Activated CD4-positive, alpha-beta T cell treated with anti-CD3 and anti-CD28 coated beads, Interleukin-2, amount 50 U/mL, for 4 hours (primary cell): ENCODE measurements around the gene STK38L.

ENCODE experiments used
- DNase-seq, 2 experiments: peaks; one replicate each; pipeline ENCODE4 v3.0.0-alpha.2; 2020

The STK38L gene

GRCh38 chr12:27243804-27244688 is at the start of gene STK38L:
TSS of gene STK38L (plus strand) at chr12:27244286. CDS start at chr12:27297721, 53,435 bp downstream.
- DNase-seq: peak; percentile 95

DNA sequence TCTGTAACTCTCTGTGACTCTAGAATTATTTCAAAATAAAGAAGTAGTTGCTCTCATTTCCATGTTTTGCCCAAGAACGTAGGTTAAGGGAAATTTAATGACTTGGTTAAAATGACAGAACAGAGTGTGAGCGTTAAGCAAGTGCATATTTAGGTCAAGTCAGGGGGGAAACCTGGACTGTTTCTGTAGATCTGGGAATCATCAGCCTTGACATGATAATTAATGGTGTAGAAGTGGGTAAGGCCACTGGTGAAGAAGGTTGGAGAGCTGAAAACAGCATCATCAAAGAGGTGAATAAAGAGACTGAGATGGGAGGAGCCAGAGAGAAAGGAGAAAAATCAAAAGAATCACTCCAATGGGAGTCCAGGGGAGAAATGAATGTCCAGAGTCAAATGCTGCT is 49.4 kb upstream of the STK38L start:
- DNase-seq: no peak

DNA sequence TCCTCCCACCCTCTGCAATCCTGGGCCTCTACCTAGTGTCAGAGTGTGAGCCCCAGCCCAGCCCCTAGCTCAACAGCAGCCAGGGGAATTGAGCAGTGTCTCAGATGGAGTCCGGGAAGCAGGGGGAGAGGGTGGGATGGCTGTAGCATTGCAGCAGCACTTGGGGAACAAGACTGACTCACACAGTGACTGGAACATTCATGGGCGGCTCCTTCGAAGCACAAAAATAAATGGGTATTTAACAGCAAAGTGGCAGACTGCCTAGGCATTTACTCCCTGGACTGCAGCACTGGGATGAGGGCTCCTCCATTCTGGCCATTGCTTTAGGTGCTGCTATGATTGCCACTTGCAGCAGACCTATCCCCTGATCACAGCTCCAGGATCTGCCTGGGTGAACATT is 46.0 kb upstream of the STK38L start:
- DNase-seq: no peak

DNA sequence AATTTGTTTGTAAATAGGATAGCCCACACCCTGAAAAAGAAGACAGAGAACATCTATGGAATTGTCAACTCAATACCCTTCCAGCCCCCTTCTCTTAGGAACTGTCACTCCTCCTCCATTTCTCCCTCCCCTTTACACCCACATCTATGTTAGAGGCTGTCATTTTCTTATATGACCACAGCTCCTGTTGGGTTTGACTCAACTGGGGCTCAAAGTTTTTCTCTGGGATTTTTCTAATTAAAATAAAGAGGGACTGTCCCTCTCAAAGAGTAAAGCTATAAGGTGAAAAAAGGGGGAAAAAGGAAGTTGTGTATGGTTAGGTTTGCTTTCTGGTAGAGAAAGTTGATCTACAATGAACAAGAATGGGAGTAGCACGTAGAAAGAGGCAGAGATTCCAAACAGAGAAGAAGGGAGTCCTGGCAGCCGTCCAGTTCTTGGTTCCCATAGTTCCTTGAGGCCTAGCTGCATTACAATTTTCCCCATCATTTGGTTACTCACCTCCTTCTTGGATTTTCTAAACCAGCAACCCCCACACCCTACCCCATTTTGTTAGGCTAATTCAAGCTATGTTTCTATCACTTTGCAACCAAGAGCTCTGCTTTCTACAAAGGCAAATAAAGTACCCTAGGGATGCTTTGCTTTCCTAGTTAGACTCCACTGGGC is 44.3 kb upstream of the STK38L start:
- no peak for DNase-seq

DNA sequence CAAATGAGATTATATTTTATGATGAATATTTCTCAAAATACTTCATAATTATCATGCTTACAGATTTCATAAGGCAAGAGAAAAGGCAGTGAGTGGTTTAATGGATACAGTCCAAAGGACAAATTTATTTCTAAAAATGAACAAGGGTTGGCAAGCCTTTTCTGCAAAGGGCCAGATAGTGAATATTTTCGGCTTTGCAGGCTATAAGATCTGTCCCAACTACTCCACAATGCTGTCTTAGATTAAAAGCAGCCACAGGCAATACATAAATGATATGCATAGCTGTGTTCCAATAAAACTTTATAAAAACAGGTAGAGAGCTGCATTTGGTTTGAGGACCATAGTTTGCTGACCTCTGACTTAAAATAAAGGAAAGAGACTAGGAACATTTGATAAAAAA is 42.9 kb upstream of the STK38L start:
- no peak for DNase-seq

DNA sequence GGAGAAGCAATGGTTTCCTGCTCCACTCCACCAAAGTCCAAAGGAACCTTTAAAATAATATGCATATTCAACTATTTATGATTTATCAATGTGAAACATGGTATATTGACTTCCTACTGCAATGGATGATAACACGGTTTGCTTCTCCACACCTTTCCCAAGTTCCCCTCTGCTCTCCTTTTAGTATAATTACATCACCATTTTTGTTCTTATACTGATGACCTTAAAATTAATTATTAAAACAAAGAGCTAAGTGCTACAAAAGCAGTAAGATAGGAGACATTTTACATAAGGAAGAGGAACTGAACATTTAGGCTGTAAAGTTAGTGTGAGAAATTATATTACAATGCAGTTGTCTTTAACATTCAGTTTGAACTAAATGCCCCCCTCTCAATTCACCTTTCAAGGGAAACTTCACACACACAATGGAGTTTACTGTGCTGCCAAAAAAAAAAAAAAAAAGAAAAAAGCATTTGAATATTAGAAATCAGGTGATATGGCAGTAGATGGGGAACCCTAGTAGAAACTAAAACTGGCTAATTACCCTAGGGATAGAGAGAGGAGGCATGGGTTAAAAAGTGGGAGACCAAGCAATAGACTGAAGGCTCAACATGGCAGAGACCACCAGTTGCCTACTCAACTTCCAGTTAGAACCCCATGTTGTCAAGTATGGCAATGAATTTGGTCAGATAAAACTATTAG is 37.1 kb upstream of the STK38L start:
- no peak for DNase-seq

DNA sequence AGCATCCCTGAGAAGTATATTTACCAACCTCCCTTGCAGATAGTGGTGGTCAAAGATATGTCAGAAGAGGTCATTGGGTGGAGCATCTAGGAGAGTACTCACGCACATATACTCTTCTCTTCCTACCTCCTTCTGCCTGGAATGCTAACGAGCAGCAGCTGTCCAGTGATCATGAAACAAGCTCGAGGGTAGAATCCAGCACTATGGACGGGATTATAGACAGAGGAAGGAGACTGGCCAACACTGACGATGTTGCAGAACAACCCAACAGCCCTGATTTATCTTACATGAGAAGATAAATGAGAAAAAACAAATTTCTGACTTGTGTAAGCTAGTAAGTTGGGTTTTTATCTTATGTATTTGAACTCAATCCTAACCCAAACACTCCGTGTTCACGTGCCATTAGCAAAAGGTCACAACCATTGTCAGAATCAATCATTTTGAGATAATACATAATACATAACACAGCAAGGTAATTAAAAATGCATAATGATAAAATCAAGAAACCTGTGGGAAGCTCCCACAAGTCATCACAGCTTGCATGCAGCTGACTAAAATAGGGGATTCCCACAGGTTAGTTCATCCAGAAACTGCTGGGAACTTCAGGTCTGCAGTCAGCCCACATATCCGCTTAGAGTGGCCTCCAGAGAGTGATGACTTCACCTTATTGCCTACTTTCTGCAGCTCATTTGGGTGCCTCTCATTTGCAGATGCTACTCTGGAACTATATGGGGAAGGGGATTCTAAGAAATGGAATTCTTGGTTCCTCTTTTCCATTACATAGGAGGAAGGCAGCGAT is 36.3 kb upstream of the STK38L start:
- no peak for DNase-seq

DNA sequence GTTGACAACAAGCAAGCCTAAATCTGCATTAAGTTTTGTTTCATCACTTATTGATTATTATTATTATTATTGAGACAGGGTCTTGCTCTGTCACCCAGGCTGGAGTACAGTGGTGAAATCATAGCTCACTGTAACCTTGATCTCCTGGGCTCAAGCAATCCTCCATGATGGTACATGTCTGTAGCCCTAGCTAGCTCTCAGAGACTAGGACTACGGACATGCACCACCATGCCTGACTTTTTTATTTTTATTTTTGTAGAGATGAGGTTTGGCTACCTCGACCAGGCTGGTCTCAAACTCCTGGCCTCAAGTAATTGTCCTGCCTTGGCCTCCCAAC is 35.7 kb upstream of the STK38L start:
- DNase-seq: no peak

DNA sequence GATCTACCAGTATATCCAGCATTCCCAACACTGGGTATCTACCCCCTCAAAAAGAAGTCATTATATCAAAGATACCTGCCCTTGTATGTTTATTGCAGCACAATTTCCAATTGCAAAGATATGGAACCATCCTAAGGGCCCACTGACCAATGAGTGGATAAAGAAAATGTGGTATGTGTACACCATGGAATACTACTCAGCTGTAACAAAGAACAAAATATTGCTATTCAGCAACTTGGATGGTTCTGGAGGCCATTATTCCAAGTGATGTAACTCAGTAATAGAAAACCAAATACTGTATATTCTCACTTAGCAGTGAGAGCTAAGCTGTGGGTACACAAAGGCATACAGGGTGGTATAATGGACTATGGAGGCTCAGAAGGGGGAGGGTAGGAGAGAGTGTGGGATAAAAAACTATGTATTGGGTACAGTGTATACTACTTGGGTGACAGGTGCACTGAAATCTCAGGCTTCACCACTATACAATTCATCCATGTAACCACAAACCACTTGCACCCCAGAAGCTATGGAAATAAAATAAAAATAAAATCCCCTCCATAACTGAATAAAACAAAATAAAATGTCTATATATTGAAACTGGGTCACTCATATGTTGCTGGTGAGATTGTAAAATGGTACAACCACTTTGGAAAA is 34.7 kb upstream of the STK38L start:
- DNase-seq: no peak

DNA sequence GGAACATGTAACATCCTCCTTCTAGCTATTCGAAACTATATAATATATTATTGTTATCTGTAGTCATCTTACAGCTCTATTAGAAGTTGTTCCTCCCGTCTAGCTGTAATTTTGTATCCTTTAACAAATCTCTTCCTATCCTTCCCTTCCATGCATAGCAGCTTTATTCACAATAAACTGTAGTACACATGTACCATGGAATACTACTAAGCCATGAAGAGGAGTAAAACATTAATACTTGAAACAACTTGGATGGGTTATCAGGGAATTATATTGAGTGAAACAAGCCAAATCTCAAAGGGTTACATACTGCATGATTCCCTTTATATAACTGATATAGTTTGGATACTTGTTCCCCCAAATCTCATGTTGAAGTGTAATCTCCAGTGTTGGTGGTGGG is 33.9 kb upstream of the STK38L start:
- no peak for DNase-seq

GRCh38 chr12:27212861-27213260 is 31.2 kb upstream of the STK38L start:
- no peak for DNase-seq

GRCh38 chr12:27213304-27213703 is 30.8 kb upstream of the STK38L start:
- DNase-seq: no peak

GRCh38 chr12:27213830-27214787 is 30.0 kb upstream of the STK38L start:
- no peak for DNase-seq

DNA sequence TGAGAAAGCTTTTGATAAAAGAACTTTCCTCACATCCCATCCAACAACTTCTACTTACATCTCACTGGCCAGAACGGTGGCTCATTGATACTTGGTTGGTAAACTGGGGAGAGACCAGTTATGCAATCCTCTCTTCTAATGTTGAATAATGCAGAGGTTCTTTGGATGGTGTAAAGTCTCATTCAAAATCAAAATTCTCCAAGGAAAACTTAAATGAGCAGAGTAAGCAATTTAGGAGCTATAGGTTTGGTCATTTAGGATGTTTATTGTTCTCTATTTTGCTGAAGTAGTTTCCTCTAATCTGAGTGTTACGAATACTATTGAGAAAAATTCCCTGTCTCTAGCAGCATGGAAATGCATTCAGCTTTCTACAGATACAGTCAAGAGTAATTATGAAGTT is 26.5 kb upstream of the STK38L start:
- DNase-seq: no peak

GRCh38 chr12:27219693-27220054 is 24.4 kb upstream of the STK38L start:
- DNase-seq: no peak

GRCh38 chr12:27220055-27220987 is 23.8 kb upstream of the STK38L start:
- DNase-seq: no peak

GRCh38 chr12:27220988-27221345 is 23.1 kb upstream of the STK38L start:
- no peak for DNase-seq

DNA sequence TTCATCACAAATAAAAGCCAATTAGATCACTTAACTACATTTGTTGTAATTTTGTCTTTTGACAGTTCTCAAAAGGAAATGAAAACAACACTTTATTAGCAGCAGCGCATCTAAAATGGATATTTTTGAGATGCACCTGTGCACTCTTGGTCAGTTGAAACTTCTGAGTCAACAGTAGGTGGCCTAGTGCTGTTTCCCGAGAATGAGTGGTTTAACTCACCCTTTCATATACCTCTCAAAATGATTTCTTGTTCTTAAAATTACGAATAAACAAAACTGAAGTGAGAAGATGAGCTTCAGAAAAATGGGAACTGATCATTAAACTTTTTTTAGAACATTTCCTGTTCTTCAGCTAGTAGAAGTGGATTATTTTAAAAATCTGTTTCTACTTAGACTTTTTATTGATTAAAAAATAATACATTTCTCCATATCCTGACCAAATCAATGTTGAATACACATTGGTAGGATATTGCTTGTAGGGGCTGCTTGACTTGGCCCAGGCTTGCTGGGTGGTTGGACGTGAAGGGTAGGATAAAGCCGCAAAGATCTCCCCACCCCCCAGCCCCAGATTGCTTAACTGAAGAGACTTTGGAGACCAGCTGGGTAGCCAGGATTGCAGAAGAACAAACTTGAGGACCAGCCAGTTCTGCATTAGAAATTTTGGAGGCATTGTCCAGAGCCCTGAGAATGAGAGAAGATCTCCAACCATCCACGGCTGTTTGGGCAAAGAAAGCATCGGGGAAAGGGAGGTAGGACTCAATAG is 22.3 kb upstream of the STK38L start:
- no peak for DNase-seq

DNA sequence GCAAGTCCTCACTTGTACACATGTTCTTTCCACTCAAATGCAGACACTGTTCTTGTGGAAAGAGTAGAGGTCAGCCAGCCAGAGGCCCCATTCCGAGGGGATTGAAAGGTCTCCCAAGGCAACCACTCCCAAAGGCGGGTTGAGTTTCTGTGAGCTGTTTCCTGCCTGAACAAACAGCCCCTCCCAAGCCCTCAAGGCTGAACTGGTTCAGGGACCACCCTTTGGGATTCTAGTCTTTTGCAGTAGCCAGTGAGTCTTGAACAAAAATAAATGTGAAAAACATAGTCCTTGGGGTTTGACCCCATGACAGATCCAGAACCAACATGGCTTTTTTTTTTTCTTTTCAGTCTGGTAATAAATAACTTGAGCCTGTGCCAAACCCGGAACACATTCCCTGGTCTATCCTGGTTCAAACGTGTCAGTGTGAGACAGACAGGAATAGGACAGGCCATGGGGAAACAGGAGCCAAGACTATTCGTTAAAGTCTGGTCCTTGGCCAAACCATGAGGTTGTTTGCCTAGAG is 17.6 kb upstream of the STK38L start:
- DNase-seq: no peak
